IMR-90 (cell line): Measurements from ENCODE around the gene CEP290. TPM values are rescaled to one million over a fixed set of nuclear protein-coding genes. Genes with fewer than 3 reads are reported as not detected.

Experiments used
- ATAC-seq: fragments of 200-7000 bp; cut with Tn5 transposase; 2 replicates; pipeline ENCODE4 v1.9.1; 2020; ENCODE audit warnings: low read depth, mild to moderate bottlenecking, moderate library complexity
- BruUV-seq: library from RNA; stranded (reverse); fragments of 400-500 nt; replicated peaks from 2 replicates; lab custom pipeline; 2021; lab: Mats Ljungman, UMichigan
- CTCF ChIA-PET: fragments of 300-600 bp; formaldehyde crosslinking; extraction: SDS; loops from one replicate; lab custom pipeline; 2021; ENCODE audit warnings: antibody characterized with exemption; lab: Yijun Ruan, JAX
- POLR2A ChIA-PET: fragments of 300-600 bp; sonication (Branson Sonifier 250); formaldehyde crosslinking; loops from one replicate; lab custom pipeline; 2022; ENCODE audit warnings: antibody characterized with exemption; ENCODE audit not compliant: unreplicated experiment; lab: Charles Lee
- DNase-seq: peaks from one replicate; pipeline ENCODE4 v3.0.0; 2013
- H2AFZ ChIP-seq: replicated peaks from 2 replicates; pipeline ENCODE3; 2013; ENCODE audit warnings: low read length, mild to moderate bottlenecking; ENCODE audit not compliant: poor library complexity
- H2AK5ac ChIP-seq: 2 replicates; pipeline ENCODE4 v1.6.1; 2013; ENCODE audit warnings: low read depth, low read length, inconsistent platforms
- H2AK9ac ChIP-seq: replicated peaks from 2 replicates; pipeline ENCODE3; 2013; ENCODE audit warnings: mild to moderate bottlenecking, low read depth, low read length, moderate library complexity; ENCODE audit not compliant: poor library complexity
- H2BK120ac ChIP-seq: 2 replicates; pipeline ENCODE4 v1.6.1; 2013; ENCODE audit warnings: low read depth, low read length, inconsistent platforms
- H2BK15ac ChIP-seq: 3 replicates; pipeline ENCODE4 v1.6.1; 2013; ENCODE audit warnings: low read depth, low read length, inconsistent platforms
- H2BK20ac ChIP-seq: 2 replicates; pipeline ENCODE4 v1.6.1; 2013; ENCODE audit warnings: low read depth, mild to moderate bottlenecking, inconsistent platforms, low read length, moderate library complexity
- H2BK5ac ChIP-seq: 2 replicates; pipeline ENCODE4 v1.6.1; 2013; ENCODE audit warnings: mild to moderate bottlenecking, low read depth, low read length, inconsistent platforms; ENCODE audit not compliant: poor library complexity, severe bottlenecking
- H3K14ac ChIP-seq: replicated peaks from 2 replicates; pipeline ENCODE4 v1.6.1; 2013; ENCODE audit warnings: low read depth, low read length, inconsistent platforms
- H3K18ac ChIP-seq: 2 replicates; pipeline ENCODE4 v1.6.1; 2013; ENCODE audit warnings: low read depth, low read length, control low read depth
- H3K23ac ChIP-seq: 2 replicates; pipeline ENCODE4 v1.6.1; 2013; ENCODE audit warnings: low read depth, low read length, inconsistent platforms
- H3K27ac ChIP-seq: 2 replicates; pipeline ENCODE4 v1.5.1; 2013; ENCODE audit warnings: mild to moderate bottlenecking, control low read depth, low read length; ENCODE audit not compliant: insufficient read depth
- H3K27me3 ChIP-seq: 2 replicates; pipeline ENCODE4 v1.6.1; 2013; ENCODE audit warnings: low read length; ENCODE audit not compliant: control insufficient read depth, insufficient read depth
- H3K36me3 ChIP-seq: 2 replicates; pipeline ENCODE4 v1.6.1; 2013; ENCODE audit warnings: low read length, mixed read lengths; ENCODE audit not compliant: control insufficient read depth, insufficient read depth
- H3K4ac ChIP-seq: 2 replicates; pipeline ENCODE4 v1.6.1; 2013; ENCODE audit warnings: low read depth, low read length, inconsistent platforms
- H3K4me1 ChIP-seq: 2 replicates; pipeline ENCODE4 v1.6.1; 2013; ENCODE audit warnings: low read length, mixed read lengths; ENCODE audit not compliant: control insufficient read depth, insufficient read depth
- H3K4me2 ChIP-seq: 2 replicates; pipeline ENCODE4 v1.6.1; 2013; ENCODE audit warnings: low read depth, mild to moderate bottlenecking, control low read depth, low read length, moderate library complexity
- H3K4me3 ChIP-seq: 2 replicates; pipeline ENCODE4 v1.5.1; 2013; ENCODE audit warnings: low read depth, mild to moderate bottlenecking, control low read depth, low read length, moderate library complexity; ENCODE audit not compliant: insufficient read depth
- H3K56ac ChIP-seq: 2 replicates; pipeline ENCODE4 v1.6.1; 2013; ENCODE audit warnings: low read length, inconsistent platforms; ENCODE audit not compliant: insufficient read depth; ENCODE audit errors: extremely low read depth
- H3K79me1 ChIP-seq, 2 experiments: 2 replicates each; pipeline ENCODE4 v1.6.1; 2013; ENCODE audit warnings: low read length in 2 of 2, inconsistent platforms in 1 of 2, low read depth in 1 of 2
- H3K9ac ChIP-seq: 2 replicates; pipeline ENCODE4 v1.6.1; 2013; ENCODE audit warnings: low read depth, low read length, control low read depth
- H3K9me1 ChIP-seq: 2 replicates; pipeline ENCODE4 v1.6.1; 2013; ENCODE audit warnings: low read length, inconsistent platforms; ENCODE audit not compliant: insufficient read depth
- H3K9me3 ChIP-seq: 2 replicates; pipeline ENCODE4 v1.6.1; 2013; ENCODE audit warnings: low read length; ENCODE audit not compliant: control insufficient read depth, insufficient read depth
- H4K20me1 ChIP-seq: 2 replicates; pipeline ENCODE4 v1.6.1; 2013; ENCODE audit warnings: low read length, inconsistent platforms; ENCODE audit not compliant: insufficient read depth
- H4K5ac ChIP-seq: 2 replicates; pipeline ENCODE4 v1.6.1; 2013; ENCODE audit warnings: mild to moderate bottlenecking, low read depth, low read length, control low read depth
- H4K8ac ChIP-seq, 2 experiments: 2 replicates each; pipeline ENCODE4 v1.6.1; 2013; ENCODE audit warnings: low read depth in 2 of 2, low read length in 2 of 2, control low read depth in 1 of 2, inconsistent platforms in 1 of 2
- H4K91ac ChIP-seq: 2 replicates; pipeline ENCODE4 v1.6.1; 2013; ENCODE audit warnings: low read depth, low read length, inconsistent platforms; ENCODE audit not compliant: insufficient read depth
- BHLHE40 ChIP-seq: fragments of 150-350 bp; IDR thresholded peaks from 2 replicates; pipeline ENCODE4 v1.6.1; 2016; ENCODE audit warnings: mild to moderate bottlenecking, low read depth, low read length
- CEBPB ChIP-seq: IDR thresholded peaks from 2 replicates; pipeline ENCODE4 v1.6.1; 2012; ENCODE audit warnings: low read depth, low read length, improper control_type of control experiment
- FOS ChIP-seq: fragments of 150-350 bp; IDR thresholded peaks from 2 replicates; pipeline ENCODE4 v1.6.1; 2016; ENCODE audit warnings: low read depth, low read length
- MAFK ChIP-seq: IDR thresholded peaks from 2 replicates; pipeline ENCODE4 v1.6.1; 2012; ENCODE audit warnings: low read depth, low read length, improper control_type of control experiment
- MXI1 ChIP-seq: IDR thresholded peaks from 2 replicates; pipeline ENCODE4 v1.6.1; 2012; ENCODE audit warnings: low read depth, mild to moderate bottlenecking, low read length, moderate library complexity, borderline replicate concordance
- NFE2L2 ChIP-seq: fragments of 150-350 bp; IDR thresholded peaks from 2 replicates; pipeline ENCODE4 v1.6.1; 2016; ENCODE audit warnings: low read depth, mild to moderate bottlenecking, low read length
- POLR2A ChIP-seq: IDR thresholded peaks from 2 replicates; pipeline ENCODE4 v1.6.1; 2012; ENCODE audit warnings: mild to moderate bottlenecking, low read depth, low read length
- RAD21 ChIP-seq: IDR thresholded peaks from 2 replicates; pipeline ENCODE4 v1.6.1; 2012; ENCODE audit warnings: low read length, improper control_type of control experiment
- RCOR1 ChIP-seq: IDR thresholded peaks from 2 replicates; pipeline ENCODE4 v1.6.1; 2012; ENCODE audit warnings: mild to moderate bottlenecking, low read length, improper control_type of control experiment; ENCODE audit not compliant: insufficient replicate concordance
- RFX5 ChIP-seq: IDR thresholded peaks from 2 replicates; pipeline ENCODE4 v1.8.0; 2012; ENCODE audit warnings: low read depth, mild to moderate bottlenecking, low read length, moderate library complexity
- SMC3 ChIP-seq: fragments of 150-350 bp; IDR thresholded peaks from 2 replicates; pipeline ENCODE4 v1.6.1; 2016; ENCODE audit warnings: low read depth, mild to moderate bottlenecking, antibody characterized with exemption, low read length, moderate library complexity
- WGBS, 2 experiments: methylation state at CpG; one replicate each; pipeline versions ENCODE4 v1.1.5 to v1.1.7; 2013; ENCODE audit warnings: missing lambda C conversion rate in 2 of 2; ENCODE audit not compliant: insufficient read length in 1 of 2; ENCODE audit errors: extremely low coverage in 2 of 2; 5-methylcytosine and 5-hydroxymethylcytosine counted together
- dilution Hi-C: fragments of 300-500 bp; cut with HindIII; formaldehyde crosslinking; loops from one replicate; pipeline ENCODE4 v1.14.3; 2018; ENCODE audit warnings: low sequenced_read_pairs; ENCODE audit not compliant: unreplicated experiment
- in situ Hi-C: fragments of 300-500 bp; cut with MboI; formaldehyde crosslinking; loops from 3 replicates; pipeline ENCODE4 v1.14.3; 2019; ENCODE audit warnings: low sequenced_read_pairs, inconsistent platforms, mixed read lengths
- intact Hi-C: fragments of 100-400 bp; cut with micrococcal nuclease; formaldehyde crosslinking; loops from 2 replicates; pipeline ENCODE4 v1.10.0; 2022
- polyA plus RNA-seq, 3 experiments: library from polyadenylated mRNA; depleted of rRNA; stranded (reverse); fragments of >200 nt; gene quantifications; 2 replicates each; pipeline ENCODE4 v1.2.3, GENCODE V29; 2012; ENCODE audit warnings: low replicate concordance in 1 of 3
- total RNA-seq: library from RNA; depleted of rRNA; stranded (reverse); fragments of >200 nt; gene quantifications from 2 replicates; pipeline ENCODE4 v1.2.3, GENCODE V29; 2012
- TF ChIP-seq, protein P1 (sequence below): fragments of 150-350 bp; IDR thresholded peaks from 2 replicates; pipeline ENCODE4 v1.6.1; 2016; ENCODE audit warnings: low read depth, mild to moderate bottlenecking, low read length, moderate library complexity, borderline replicate concordance
- TF ChIP-seq, protein P2 (sequence below): fragments of 150-350 bp; IDR thresholded peaks from 2 replicates; pipeline ENCODE4 v1.6.1; 2017; ENCODE audit warnings: mild to moderate bottlenecking, antibody characterized with exemption, low read length, low read depth
- TF ChIP-seq, protein P3 (sequence below): conservative IDR thresholded peaks from 2 replicates; pipeline ENCODE4 v1.5.1; 2012; ENCODE audit warnings: mild to moderate bottlenecking, low read depth, low read length, improper control_type of control experiment

Gene CEP290
- total and polyA plus RNA-seq, 2 of the 4 experiments (the other 2 are of a cell fraction), result 4.3 to 7.9 TPM

DNA sequence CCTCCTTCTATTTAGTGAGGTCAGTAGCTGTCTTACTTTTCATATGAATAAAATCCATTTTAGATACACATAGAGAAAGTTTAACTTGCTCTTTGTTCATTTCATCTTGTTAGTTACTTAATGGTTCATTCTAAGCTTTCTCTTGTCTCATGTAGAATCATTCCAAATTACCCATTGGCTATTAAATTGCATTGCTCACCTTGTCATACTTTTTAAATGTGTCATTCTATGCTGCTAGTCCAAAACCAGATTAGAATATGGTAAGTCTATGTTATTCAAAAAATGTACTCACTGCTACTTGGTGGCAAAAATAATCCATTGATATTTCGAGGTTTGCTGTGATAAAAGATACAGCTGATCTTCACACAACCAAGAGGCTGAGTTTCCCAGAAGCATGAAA, 115.7 kb downstream of the CEP290 start:
- Histone ChIP-seq H3K36me3 (no peaks in the 10 kb centered on the region), H2AK5ac (no peak overlapping the region), H3K56ac (no peak overlapping the region), H3K4me3 (no peak overlapping the region), H3K9me1 (no peaks in the 10 kb centered on the region), H4K5ac (no peak overlapping the region), H3K4me1 (no peaks in the 10 kb centered on the region), H2BK20ac (no peak overlapping the region), H3K23ac (no peak overlapping the region), H3K9me3 (no peaks in the 10 kb centered on the region), H3K4ac (no peak overlapping the region), H3K27ac (no peak overlapping the region), H2BK15ac (no peak overlapping the region), H2BK120ac (no peak overlapping the region), H4K20me1 (no peaks in the 10 kb centered on the region), H3K9ac (no peak overlapping the region), H2AFZ (no peak overlapping the region), H3K14ac (no peak overlapping the region), H2BK5ac (no peak overlapping the region), H4K91ac (no peak overlapping the region), H2AK9ac (no peak overlapping the region), H3K18ac (no peak overlapping the region), H4K8ac (no peak overlapping the region), H3K79me1 (no peaks in the 10 kb centered on the region), H3K4me2 (no peak overlapping the region), H3K27me3 (peaks cover 3% of the 10 kb centered on the region; the same call in 1 of the 2 replicates)
- in situ Hi-C loops (no loop called here), intact Hi-C loops (no loop called here), dilution Hi-C loops (no loop called here)
- TF ChIP-seq RCOR1 (no peak), NFE2L2 (no peak), CEBPB (no peak), RFX5 (no peak), MXI1 (no peak), MAFK (no peak), FOS (no peak), SMC3 (no peak), RAD21 (no peak), BHLHE40 (no peak), POLR2A (no peak)
- TF ChIP-seq, protein P1, sequence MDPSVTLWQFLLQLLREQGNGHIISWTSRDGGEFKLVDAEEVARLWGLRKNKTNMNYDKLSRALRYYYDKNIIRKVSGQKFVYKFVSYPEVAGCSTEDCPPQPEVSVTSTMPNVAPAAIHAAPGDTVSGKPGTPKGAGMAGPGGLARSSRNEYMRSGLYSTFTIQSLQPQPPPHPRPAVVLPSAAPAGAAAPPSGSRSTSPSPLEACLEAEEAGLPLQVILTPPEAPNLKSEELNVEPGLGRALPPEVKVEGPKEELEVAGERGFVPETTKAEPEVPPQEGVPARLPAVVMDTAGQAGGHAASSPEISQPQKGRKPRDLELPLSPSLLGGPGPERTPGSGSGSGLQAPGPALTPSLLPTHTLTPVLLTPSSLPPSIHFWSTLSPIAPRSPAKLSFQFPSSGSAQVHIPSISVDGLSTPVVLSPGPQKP, result no peak
- TF ChIP-seq, protein P2, sequence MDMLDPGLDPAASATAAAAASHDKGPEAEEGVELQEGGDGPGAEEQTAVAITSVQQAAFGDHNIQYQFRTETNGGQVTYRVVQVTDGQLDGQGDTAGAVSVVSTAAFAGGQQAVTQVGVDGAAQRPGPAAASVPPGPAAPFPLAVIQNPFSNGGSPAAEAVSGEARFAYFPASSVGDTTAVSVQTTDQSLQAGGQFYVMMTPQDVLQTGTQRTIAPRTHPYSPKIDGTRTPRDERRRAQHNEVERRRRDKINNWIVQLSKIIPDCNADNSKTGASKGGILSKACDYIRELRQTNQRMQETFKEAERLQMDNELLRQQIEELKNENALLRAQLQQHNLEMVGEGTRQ, result no peak
- TF ChIP-seq, protein P3, sequence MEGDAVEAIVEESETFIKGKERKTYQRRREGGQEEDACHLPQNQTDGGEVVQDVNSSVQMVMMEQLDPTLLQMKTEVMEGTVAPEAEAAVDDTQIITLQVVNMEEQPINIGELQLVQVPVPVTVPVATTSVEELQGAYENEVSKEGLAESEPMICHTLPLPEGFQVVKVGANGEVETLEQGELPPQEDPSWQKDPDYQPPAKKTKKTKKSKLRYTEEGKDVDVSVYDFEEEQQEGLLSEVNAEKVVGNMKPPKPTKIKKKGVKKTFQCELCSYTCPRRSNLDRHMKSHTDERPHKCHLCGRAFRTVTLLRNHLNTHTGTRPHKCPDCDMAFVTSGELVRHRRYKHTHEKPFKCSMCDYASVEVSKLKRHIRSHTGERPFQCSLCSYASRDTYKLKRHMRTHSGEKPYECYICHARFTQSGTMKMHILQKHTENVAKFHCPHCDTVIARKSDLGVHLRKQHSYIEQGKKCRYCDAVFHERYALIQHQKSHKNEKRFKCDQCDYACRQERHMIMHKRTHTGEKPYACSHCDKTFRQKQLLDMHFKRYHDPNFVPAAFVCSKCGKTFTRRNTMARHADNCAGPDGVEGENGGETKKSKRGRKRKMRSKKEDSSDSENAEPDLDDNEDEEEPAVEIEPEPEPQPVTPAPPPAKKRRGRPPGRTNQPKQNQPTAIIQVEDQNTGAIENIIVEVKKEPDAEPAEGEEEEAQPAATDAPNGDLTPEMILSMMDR, result no peak
- no CpG with 5 or more reads among the region's 1 CpG for WGBS, 2 experiments
- ChIA-PET POLR2A (no interaction called here), CTCF (no interaction called here)
- DNase-seq (no peak), ATAC-seq (no peak)
- BruUV-seq, result no TSS peak
